Measurements from ENCODE around the gene LSAMP. TPM values are rescaled to one million over a fixed set of nuclear protein-coding genes. Genes with fewer than 3 reads are reported as not detected.

Gene LSAMP
- total RNA-seq, 1 donor from 2014 or later = 16.4 TPM

- no peak overlapping the region for H3K9ac ChIP-seq (ENCODE audit: low read length)
- no peaks in the 10 kb centered on the region for H4K20me1 ChIP-seq (ENCODE audit: insufficient read depth, low read length)
- Mint-ChIP-seq H3K36me3 (ENCODE audit: low read depth, unreplicated experiment) (no peaks in the 10 kb centered on the region), H3K27me3 (ENCODE audit: low read depth, unreplicated experiment) (no peaks in the 10 kb centered on the region), H3K9me3 (ENCODE audit: unreplicated experiment) (no peaks in the 10 kb centered on the region), H3K27ac (ENCODE audit: unreplicated experiment) (no peak overlapping the region), H3K4me1 (ENCODE audit: low read depth, unreplicated experiment) (peaks cover 14% of the 10 kb centered on the region), H3K4me3 (ENCODE audit: unreplicated experiment) (no peak overlapping the region)
- H3K27me3 ChIP-seq (ENCODE audit: insufficient read depth, low read length) = no peaks in the 10 kb centered on the region
- FAIRE-seq (no peak), DNase-seq (ENCODE audit: low read depth) (no peak)
- H2AFZ ChIP-seq (ENCODE audit: low read depth, low read length) = no peak overlapping the region
- TF ChIP-seq CTCF (IDR thresholded peaks at IDR 0.05; ENCODE audit: insufficient read depth, low read depth, low read length) (no peak), EZH2 (IDR thresholded peaks at IDR 0.05; ENCODE audit: insufficient read depth, low read length) (no peak)
- H3K4me1 ChIP-seq (ENCODE audit: insufficient read depth, low read length) = peaks cover 3% of the 10 kb centered on the region
- H3K27ac ChIP-seq (ENCODE audit: low read depth, low read length) = no peak overlapping the region
- H3K79me2 ChIP-seq (ENCODE audit: insufficient read depth, low read length) = no peaks in the 10 kb centered on the region
- H3K4me3 ChIP-seq (ENCODE audit: insufficient read depth, low read depth, low read length) = no peak overlapping the region
- H3K36me3 ChIP-seq (ENCODE audit: insufficient read depth, low read length) = no peaks in the 10 kb centered on the region
- no peak overlapping the region for H3K4me2 ChIP-seq (ENCODE audit: low read length)
- H3K9me3 ChIP-seq (ENCODE audit: insufficient read depth, low read depth, low read length) = no peaks in the 10 kb centered on the region
These were observed 413.1 kb downstream of the LSAMP start for GRCh38 chr3:116032176-116032575.

GRCh38 chr3:116030131-116030850, 415.0 kb downstream of the LSAMP start:
- Histone ChIP-seq H3K27me3 (ENCODE audit: insufficient read depth, low read length) (no peaks in the 10 kb centered on the region), H3K79me2 (ENCODE audit: insufficient read depth, low read length) (no peaks in the 10 kb centered on the region), H3K36me3 (ENCODE audit: insufficient read depth, low read length) (no peaks in the 10 kb centered on the region), H3K4me1 (ENCODE audit: insufficient read depth, low read length) (peaks cover 3% of the 10 kb centered on the region), H3K4me3 (ENCODE audit: insufficient read depth, low read depth, low read length) (no peak overlapping the region), H3K4me2 (ENCODE audit: low read length) (no peak overlapping the region), H3K9ac (ENCODE audit: low read length) (no peak overlapping the region), H4K20me1 (ENCODE audit: insufficient read depth, low read length) (no peaks in the 10 kb centered on the region), H2AFZ (ENCODE audit: low read depth, low read length) (no peak overlapping the region), H3K9me3 (ENCODE audit: insufficient read depth, low read depth, low read length) (no peaks in the 10 kb centered on the region), H3K27ac (ENCODE audit: low read depth, low read length) (no peak overlapping the region)
- Mint-ChIP-seq H3K4me1 (ENCODE audit: low read depth, unreplicated experiment) (peaks cover 14% of the 10 kb centered on the region), H3K9me3 (ENCODE audit: unreplicated experiment) (no peaks in the 10 kb centered on the region), H3K27me3 (ENCODE audit: low read depth, unreplicated experiment) (no peaks in the 10 kb centered on the region), H3K4me3 (ENCODE audit: unreplicated experiment) (no peak overlapping the region), H3K36me3 (ENCODE audit: low read depth, unreplicated experiment) (no peaks in the 10 kb centered on the region), H3K27ac (ENCODE audit: unreplicated experiment) (no peak overlapping the region)
- FAIRE-seq (no peak), DNase-seq (ENCODE audit: low read depth) (no peak)
- no peak for TF ChIP-seq CTCF (IDR thresholded peaks at IDR 0.05; ENCODE audit: insufficient read depth, low read depth, low read length)
- no peak for TF ChIP-seq EZH2 (IDR thresholded peaks at IDR 0.05; ENCODE audit: insufficient read depth, low read length)

GRCh38 chr3:116029266-116029665, 416.0 kb downstream of the LSAMP start:
- Mint-ChIP-seq H3K36me3 (ENCODE audit: low read depth, unreplicated experiment) (no peaks in the 10 kb centered on the region), H3K27me3 (ENCODE audit: low read depth, unreplicated experiment) (no peaks in the 10 kb centered on the region), H3K27ac (ENCODE audit: unreplicated experiment) (no peak overlapping the region), H3K9me3 (ENCODE audit: unreplicated experiment) (no peaks in the 10 kb centered on the region), H3K4me1 (ENCODE audit: low read depth, unreplicated experiment) (peaks cover 8% of the 10 kb centered on the region), H3K4me3 (ENCODE audit: unreplicated experiment) (no peak overlapping the region)
- no peak overlapping the region for H3K9ac ChIP-seq (ENCODE audit: low read length)
- no peak overlapping the region for H3K4me2 ChIP-seq (ENCODE audit: low read length)
- no peaks in the 10 kb centered on the region for H3K27me3 ChIP-seq (ENCODE audit: insufficient read depth, low read length)
- H3K79me2 ChIP-seq (ENCODE audit: insufficient read depth, low read length) = no peaks in the 10 kb centered on the region
- no peak overlapping the region for H3K4me3 ChIP-seq (ENCODE audit: insufficient read depth, low read depth, low read length)
- H4K20me1 ChIP-seq (ENCODE audit: insufficient read depth, low read length) = no peaks in the 10 kb centered on the region
- DNase-seq (ENCODE audit: low read depth) = peak; percentile 35
- H3K4me1 ChIP-seq (ENCODE audit: insufficient read depth, low read length) = peaks cover 3% of the 10 kb centered on the region
- H2AFZ ChIP-seq (ENCODE audit: low read depth, low read length) = no peak overlapping the region
- no peak for TF ChIP-seq EZH2 (IDR thresholded peaks at IDR 0.05; ENCODE audit: insufficient read depth, low read length)
- no peak for TF ChIP-seq CTCF (IDR thresholded peaks at IDR 0.05; ENCODE audit: insufficient read depth, low read depth, low read length)
- H3K9me3 ChIP-seq (ENCODE audit: insufficient read depth, low read depth, low read length) = no peaks in the 10 kb centered on the region
- FAIRE-seq = no peak
- H3K27ac ChIP-seq (ENCODE audit: low read depth, low read length) = no peak overlapping the region
- no peaks in the 10 kb centered on the region for H3K36me3 ChIP-seq (ENCODE audit: insufficient read depth, low read length)

Data from astrocyte (in vitro differentiated cells and primary cell).